ENCODE data around the gene CCDC174.

The CCDC174 gene

DNA sequence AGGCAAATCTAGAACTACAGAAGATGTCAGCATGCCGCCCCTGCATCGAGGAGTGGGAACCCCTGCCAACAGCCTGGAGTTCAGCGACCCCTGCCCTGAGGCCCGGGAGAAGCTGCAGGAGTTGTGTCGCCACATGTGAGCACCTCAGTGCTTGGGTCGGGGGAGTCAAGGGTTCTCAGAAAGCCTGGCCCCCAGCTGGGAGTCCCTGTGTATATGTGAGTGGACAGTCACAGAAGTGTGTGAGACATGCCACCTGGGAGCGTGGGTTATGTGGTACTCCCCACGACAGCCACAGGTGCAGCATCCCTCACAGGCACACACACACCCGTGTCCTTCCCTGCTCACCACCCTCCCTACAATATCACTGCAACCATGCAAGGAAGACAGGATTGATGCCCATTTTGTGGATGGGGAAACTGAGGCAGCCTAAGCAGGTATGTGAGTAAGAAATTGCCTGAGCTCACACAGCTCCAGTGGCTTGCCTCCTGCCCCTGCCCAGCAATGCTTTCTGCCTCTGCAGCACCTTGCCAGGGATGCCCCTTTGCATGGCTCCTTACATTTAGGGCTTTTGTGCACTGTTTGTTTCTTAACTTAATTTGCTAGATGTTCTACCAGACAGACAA is 51.7 kb downstream of the CCDC174 start:
- no peaks in the 10 kb centered on the region for H3K36me3 ChIP-seq
- DNase-seq, result no peak
- H3K4me3 ChIP-seq, result no peak overlapping the region
- H3K4me1 ChIP-seq, result no peaks in the 10 kb centered on the region
- intact Hi-C loops (cut with DNase I; ENCODE audit: low total_unique reads), result no loop called here
- no peaks in the 10 kb centered on the region for H3K27me3 ChIP-seq
- H3K9me3 ChIP-seq, result no peaks in the 10 kb centered on the region
- H3K27ac ChIP-seq, result no peak overlapping the region
- TF ChIP-seq, protein P1, sequence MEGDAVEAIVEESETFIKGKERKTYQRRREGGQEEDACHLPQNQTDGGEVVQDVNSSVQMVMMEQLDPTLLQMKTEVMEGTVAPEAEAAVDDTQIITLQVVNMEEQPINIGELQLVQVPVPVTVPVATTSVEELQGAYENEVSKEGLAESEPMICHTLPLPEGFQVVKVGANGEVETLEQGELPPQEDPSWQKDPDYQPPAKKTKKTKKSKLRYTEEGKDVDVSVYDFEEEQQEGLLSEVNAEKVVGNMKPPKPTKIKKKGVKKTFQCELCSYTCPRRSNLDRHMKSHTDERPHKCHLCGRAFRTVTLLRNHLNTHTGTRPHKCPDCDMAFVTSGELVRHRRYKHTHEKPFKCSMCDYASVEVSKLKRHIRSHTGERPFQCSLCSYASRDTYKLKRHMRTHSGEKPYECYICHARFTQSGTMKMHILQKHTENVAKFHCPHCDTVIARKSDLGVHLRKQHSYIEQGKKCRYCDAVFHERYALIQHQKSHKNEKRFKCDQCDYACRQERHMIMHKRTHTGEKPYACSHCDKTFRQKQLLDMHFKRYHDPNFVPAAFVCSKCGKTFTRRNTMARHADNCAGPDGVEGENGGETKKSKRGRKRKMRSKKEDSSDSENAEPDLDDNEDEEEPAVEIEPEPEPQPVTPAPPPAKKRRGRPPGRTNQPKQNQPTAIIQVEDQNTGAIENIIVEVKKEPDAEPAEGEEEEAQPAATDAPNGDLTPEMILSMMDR (IDR thresholded peaks at IDR 0.05), result no peak

DNA sequence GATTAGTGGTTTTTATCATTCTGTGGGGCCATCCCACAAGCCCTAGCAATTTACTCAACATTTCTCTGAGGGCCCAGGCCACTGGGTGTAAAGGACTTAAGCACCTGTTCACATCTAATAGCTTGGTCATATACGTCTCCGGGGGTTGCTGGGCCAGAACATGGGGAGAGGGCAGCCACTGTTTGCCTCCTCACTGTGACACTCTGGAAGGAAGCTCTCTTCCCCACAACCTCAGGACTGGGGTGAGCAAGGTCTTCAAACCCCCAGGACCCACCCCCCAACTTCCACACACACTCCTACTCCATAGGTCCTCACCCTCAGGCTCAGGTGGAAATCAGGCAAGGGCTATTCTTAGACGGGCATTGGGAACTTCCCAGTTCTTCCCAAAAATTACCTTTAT is 52.2 kb downstream of the CCDC174 start:
- no peak overlapping the region for H3K4me3 ChIP-seq
- no peaks in the 10 kb centered on the region for H3K27me3 ChIP-seq
- no peaks in the 10 kb centered on the region for H3K9me3 ChIP-seq
- H3K4me1 ChIP-seq, result no peaks in the 10 kb centered on the region
- no peak overlapping the region for H3K27ac ChIP-seq
- H3K36me3 ChIP-seq, result no peaks in the 10 kb centered on the region
- TF ChIP-seq, protein P1 (IDR thresholded peaks at IDR 0.05), result no peak
- intact Hi-C loops (cut with DNase I; ENCODE audit: low total_unique reads), result no loop called here
- no peak for DNase-seq

DNA sequence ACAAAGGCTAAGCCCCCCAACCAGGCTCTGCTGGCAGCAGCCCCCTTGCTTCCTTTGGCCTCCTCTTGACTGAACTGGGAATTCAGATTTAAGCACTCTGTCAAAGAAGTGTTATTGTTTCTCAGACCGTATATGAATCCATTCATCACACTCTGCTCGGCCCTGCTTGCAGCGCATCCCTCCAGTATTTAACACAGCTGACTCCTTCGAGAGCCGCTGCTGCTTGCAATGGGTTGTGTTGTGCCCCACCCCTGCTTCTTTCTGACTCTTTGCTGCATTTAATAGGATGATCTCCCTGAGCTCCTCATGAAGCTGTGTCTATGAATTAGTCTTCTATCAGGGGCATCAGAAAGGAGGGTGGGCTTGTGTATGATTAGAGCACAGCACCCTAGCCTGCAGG is 54.5 kb downstream of the CCDC174 start:
- H3K27ac ChIP-seq, result no peak overlapping the region
- H3K4me3 ChIP-seq, result no peak overlapping the region
- intact Hi-C loops (cut with DNase I; ENCODE audit: low total_unique reads), result no loop called here
- H3K4me1 ChIP-seq, result no peaks in the 10 kb centered on the region
- H3K27me3 ChIP-seq, result no peaks in the 10 kb centered on the region
- TF ChIP-seq, protein P1 (IDR thresholded peaks at IDR 0.05), result no peak
- DNase-seq, result no peak
- H3K9me3 ChIP-seq, result peaks cover 0 to 7% (median 0%) of the 10 kb centered on the region in 3 donors
- no peaks in the 10 kb centered on the region for H3K36me3 ChIP-seq

DNA sequence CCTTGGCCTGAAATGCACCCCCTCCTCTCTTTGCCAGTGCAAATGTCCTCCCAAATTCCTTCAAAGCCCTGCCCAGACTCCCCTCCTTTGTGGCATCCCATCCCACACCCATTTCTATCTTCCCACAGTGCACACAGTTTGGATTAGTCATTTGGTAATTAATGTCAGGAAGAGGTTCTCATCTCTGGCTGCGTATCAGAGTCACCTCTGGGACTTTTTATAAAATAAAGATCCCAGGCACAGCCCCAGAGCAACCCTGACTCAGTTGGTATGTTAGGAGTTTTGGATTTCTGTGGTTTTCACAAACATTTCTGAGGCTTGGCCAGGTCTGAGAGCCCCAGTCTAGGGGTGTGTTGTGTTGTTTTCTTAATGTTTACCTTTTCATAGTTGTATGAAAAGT is 65.0 kb downstream of the CCDC174 start:
- no peaks in the 10 kb centered on the region for H3K4me1 ChIP-seq
- H3K36me3 ChIP-seq, result no peaks in the 10 kb centered on the region
- intact Hi-C loops (cut with DNase I; ENCODE audit: low total_unique reads), result no loop called here
- H3K27ac ChIP-seq, result no peak overlapping the region
- DNase-seq, result no peak
- H3K27me3 ChIP-seq, result no peaks in the 10 kb centered on the region
- TF ChIP-seq, protein P1 (IDR thresholded peaks at IDR 0.05), result no peak
- H3K4me3 ChIP-seq, result no peak overlapping the region
- H3K9me3 ChIP-seq, result peaks cover 0 to 15% (median 5%) of the 10 kb centered on the region in 3 donors

DNA sequence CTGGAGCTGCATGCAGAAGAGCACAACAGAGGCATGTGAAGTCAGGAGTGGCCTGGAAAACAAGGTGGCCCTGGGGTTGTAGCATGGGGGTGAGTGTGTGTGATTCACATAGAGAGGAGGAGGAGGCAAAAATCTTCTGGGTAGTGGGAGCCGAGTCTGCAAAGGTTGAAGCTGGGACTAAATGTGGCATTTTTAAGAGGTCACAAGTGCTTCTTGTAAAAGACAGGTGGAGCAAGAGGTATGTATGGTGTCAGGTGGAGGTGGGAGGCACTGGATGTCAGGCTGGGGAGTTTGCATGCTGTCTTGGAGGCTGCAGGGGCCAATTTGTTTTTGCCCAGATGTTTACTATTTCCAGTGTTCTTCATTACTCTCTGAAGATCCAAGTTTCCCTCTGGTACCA is 65.7 kb downstream of the CCDC174 start:
- DNase-seq, result no peak
- H3K4me1 ChIP-seq, result no peaks in the 10 kb centered on the region
- peaks cover 0 to 15% (median 5%) of the 10 kb centered on the region in 3 donors for H3K9me3 ChIP-seq
- no peak overlapping the region for H3K4me3 ChIP-seq
- H3K36me3 ChIP-seq, result no peaks in the 10 kb centered on the region
- no peak overlapping the region for H3K27ac ChIP-seq
- TF ChIP-seq, protein P1 (IDR thresholded peaks at IDR 0.05), result no peak
- intact Hi-C loops (cut with DNase I; ENCODE audit: low total_unique reads), result no loop called here
- H3K27me3 ChIP-seq, result no peaks in the 10 kb centered on the region

DNA sequence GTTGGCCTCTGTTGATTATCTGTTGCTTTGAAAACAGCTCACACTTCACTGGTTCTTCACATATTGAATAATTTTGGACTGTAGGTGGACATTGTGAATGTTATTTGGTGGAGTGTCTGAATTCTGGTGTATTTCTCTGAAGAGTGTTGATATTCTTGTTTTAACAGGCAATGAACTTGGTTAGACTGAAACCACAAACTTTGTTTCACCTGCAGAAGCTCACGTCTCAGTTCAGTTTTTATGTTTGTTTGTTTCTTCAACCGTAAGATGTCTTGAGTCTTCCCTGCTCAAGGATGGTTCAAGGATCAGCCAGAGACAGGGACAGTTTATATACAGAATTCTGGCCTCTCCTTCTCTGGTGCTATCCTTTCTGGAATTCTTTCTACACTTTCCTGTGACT is 67.0 kb downstream of the CCDC174 start:
- Histone ChIP-seq H3K9me3 (peaks cover 0 to 7% (median 0%) of the 10 kb centered on the region in 3 donors), H3K36me3 (no peaks in the 10 kb centered on the region), H3K4me1 (no peaks in the 10 kb centered on the region), H3K4me3 (no peak overlapping the region), H3K27ac (no peak overlapping the region), H3K27me3 (no peaks in the 10 kb centered on the region)
- intact Hi-C loops (cut with DNase I; ENCODE audit: low total_unique reads), result no loop called here
- DNase-seq, result no peak
- TF ChIP-seq, protein P1 (IDR thresholded peaks at IDR 0.05), result no peak

All from tibial artery (tissue), 4 donors.